ENCODE measurements around the gene FMR1.
A peak's percentile ranks its signal among the peaks of the same experiment; 100 is the strongest.

DNA sequence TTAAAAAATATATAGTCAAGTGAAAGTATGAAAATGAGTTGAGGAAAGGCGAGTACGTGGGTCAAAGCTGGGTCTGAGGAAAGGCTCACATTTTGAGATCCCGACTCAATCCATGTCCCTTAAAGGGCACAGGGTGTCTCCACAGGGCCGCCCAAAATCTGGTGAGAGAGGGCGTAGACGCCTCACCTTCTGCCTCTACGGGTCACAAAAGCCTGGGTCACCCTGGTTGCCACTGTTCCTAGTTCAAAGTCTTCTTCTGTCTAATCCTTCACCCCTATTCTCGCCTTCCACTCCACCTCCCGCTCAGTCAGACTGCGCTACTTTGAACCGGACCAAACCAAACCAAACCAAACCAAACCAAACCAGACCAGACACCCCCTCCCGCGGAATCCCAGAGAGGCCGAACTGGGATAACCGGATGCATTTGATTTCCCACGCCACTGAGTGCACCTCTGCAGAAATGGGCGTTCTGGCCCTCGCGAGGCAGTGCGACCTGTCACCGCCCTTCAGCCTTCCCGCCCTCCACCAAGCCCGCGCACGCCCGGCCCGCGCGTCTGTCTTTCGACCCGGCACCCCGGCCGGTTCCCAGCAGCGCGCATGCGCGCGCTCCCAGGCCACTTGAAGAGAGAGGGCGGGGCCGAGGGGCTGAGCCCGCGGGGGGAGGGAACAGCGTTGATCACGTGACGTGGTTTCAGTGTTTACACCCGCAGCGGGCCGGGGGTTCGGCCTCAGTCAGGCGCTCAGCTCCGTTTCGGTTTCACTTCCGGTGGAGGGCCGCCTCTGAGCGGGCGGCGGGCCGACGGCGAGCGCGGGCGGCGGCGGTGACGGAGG lies at the start of gene FMR1:
- TF ChIP-seq, protein P1, sequence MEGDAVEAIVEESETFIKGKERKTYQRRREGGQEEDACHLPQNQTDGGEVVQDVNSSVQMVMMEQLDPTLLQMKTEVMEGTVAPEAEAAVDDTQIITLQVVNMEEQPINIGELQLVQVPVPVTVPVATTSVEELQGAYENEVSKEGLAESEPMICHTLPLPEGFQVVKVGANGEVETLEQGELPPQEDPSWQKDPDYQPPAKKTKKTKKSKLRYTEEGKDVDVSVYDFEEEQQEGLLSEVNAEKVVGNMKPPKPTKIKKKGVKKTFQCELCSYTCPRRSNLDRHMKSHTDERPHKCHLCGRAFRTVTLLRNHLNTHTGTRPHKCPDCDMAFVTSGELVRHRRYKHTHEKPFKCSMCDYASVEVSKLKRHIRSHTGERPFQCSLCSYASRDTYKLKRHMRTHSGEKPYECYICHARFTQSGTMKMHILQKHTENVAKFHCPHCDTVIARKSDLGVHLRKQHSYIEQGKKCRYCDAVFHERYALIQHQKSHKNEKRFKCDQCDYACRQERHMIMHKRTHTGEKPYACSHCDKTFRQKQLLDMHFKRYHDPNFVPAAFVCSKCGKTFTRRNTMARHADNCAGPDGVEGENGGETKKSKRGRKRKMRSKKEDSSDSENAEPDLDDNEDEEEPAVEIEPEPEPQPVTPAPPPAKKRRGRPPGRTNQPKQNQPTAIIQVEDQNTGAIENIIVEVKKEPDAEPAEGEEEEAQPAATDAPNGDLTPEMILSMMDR (IDR thresholded peaks at IDR 0.05), result no peak
- TF ChIP-seq POLR2A (IDR thresholded peaks at IDR 0.05), result peak in 1 of 2 donors; percentile 26

Measured in vagina (tissue), 2 donors.